IMR-90 (cell line): ENCODE data around the gene TP53I11. TPM values are rescaled to one million over a fixed set of nuclear protein-coding genes. Genes with fewer than 3 reads are reported as not detected.

Source experiments
- ATAC-seq: fragments of 200-7000 bp; cut with Tn5 transposase; 2 replicates; pipeline ENCODE4 v1.9.1; 2020; ENCODE audit warnings: low read depth, mild to moderate bottlenecking, moderate library complexity
- BruUV-seq: library from RNA; stranded (reverse); fragments of 400-500 nt; replicated peaks from 2 replicates; lab custom pipeline; 2021; lab: Mats Ljungman, UMichigan
- CTCF ChIA-PET: fragments of 300-600 bp; formaldehyde crosslinking; extraction: SDS; loops from one replicate; lab custom pipeline; 2021; ENCODE audit warnings: antibody characterized with exemption; lab: Yijun Ruan, JAX
- POLR2A ChIA-PET: fragments of 300-600 bp; sonication (Branson Sonifier 250); formaldehyde crosslinking; loops from one replicate; lab custom pipeline; 2022; ENCODE audit warnings: antibody characterized with exemption; ENCODE audit not compliant: unreplicated experiment; lab: Charles Lee
- DNase-seq: peaks from one replicate; pipeline ENCODE4 v3.0.0; 2013
- H2AFZ ChIP-seq: replicated peaks from 2 replicates; pipeline ENCODE3; 2013; ENCODE audit warnings: low read length, mild to moderate bottlenecking; ENCODE audit not compliant: poor library complexity
- H2AK5ac ChIP-seq: 2 replicates; pipeline ENCODE4 v1.6.1; 2013; ENCODE audit warnings: low read depth, low read length, inconsistent platforms
- H2AK9ac ChIP-seq: replicated peaks from 2 replicates; pipeline ENCODE3; 2013; ENCODE audit warnings: mild to moderate bottlenecking, low read depth, low read length, moderate library complexity; ENCODE audit not compliant: poor library complexity
- H2BK120ac ChIP-seq: 2 replicates; pipeline ENCODE4 v1.6.1; 2013; ENCODE audit warnings: low read depth, low read length, inconsistent platforms
- H2BK15ac ChIP-seq: 3 replicates; pipeline ENCODE4 v1.6.1; 2013; ENCODE audit warnings: low read depth, low read length, inconsistent platforms
- H2BK20ac ChIP-seq: 2 replicates; pipeline ENCODE4 v1.6.1; 2013; ENCODE audit warnings: low read depth, mild to moderate bottlenecking, inconsistent platforms, low read length, moderate library complexity
- H2BK5ac ChIP-seq: 2 replicates; pipeline ENCODE4 v1.6.1; 2013; ENCODE audit warnings: mild to moderate bottlenecking, low read depth, low read length, inconsistent platforms; ENCODE audit not compliant: poor library complexity, severe bottlenecking
- H3K14ac ChIP-seq: replicated peaks from 2 replicates; pipeline ENCODE4 v1.6.1; 2013; ENCODE audit warnings: low read depth, low read length, inconsistent platforms
- H3K18ac ChIP-seq: 2 replicates; pipeline ENCODE4 v1.6.1; 2013; ENCODE audit warnings: low read depth, low read length, control low read depth
- H3K23ac ChIP-seq: 2 replicates; pipeline ENCODE4 v1.6.1; 2013; ENCODE audit warnings: low read depth, low read length, inconsistent platforms
- H3K27ac ChIP-seq: 2 replicates; pipeline ENCODE4 v1.5.1; 2013; ENCODE audit warnings: mild to moderate bottlenecking, control low read depth, low read length; ENCODE audit not compliant: insufficient read depth
- H3K27me3 ChIP-seq: 2 replicates; pipeline ENCODE4 v1.6.1; 2013; ENCODE audit warnings: low read length; ENCODE audit not compliant: control insufficient read depth, insufficient read depth
- H3K36me3 ChIP-seq: 2 replicates; pipeline ENCODE4 v1.6.1; 2013; ENCODE audit warnings: low read length, mixed read lengths; ENCODE audit not compliant: control insufficient read depth, insufficient read depth
- H3K4ac ChIP-seq: 2 replicates; pipeline ENCODE4 v1.6.1; 2013; ENCODE audit warnings: low read depth, low read length, inconsistent platforms
- H3K4me1 ChIP-seq: 2 replicates; pipeline ENCODE4 v1.6.1; 2013; ENCODE audit warnings: low read length, mixed read lengths; ENCODE audit not compliant: control insufficient read depth, insufficient read depth
- H3K4me2 ChIP-seq: 2 replicates; pipeline ENCODE4 v1.6.1; 2013; ENCODE audit warnings: low read depth, mild to moderate bottlenecking, control low read depth, low read length, moderate library complexity
- H3K4me3 ChIP-seq: 2 replicates; pipeline ENCODE4 v1.5.1; 2013; ENCODE audit warnings: low read depth, mild to moderate bottlenecking, control low read depth, low read length, moderate library complexity; ENCODE audit not compliant: insufficient read depth
- H3K56ac ChIP-seq: 2 replicates; pipeline ENCODE4 v1.6.1; 2013; ENCODE audit warnings: low read length, inconsistent platforms; ENCODE audit not compliant: insufficient read depth; ENCODE audit errors: extremely low read depth
- H3K79me1 ChIP-seq, 2 experiments: 2 replicates each; pipeline ENCODE4 v1.6.1; 2013; ENCODE audit warnings: low read length in 2 of 2, inconsistent platforms in 1 of 2, low read depth in 1 of 2
- H3K9ac ChIP-seq: 2 replicates; pipeline ENCODE4 v1.6.1; 2013; ENCODE audit warnings: low read depth, low read length, control low read depth
- H3K9me1 ChIP-seq: 2 replicates; pipeline ENCODE4 v1.6.1; 2013; ENCODE audit warnings: low read length, inconsistent platforms; ENCODE audit not compliant: insufficient read depth
- H3K9me3 ChIP-seq: 2 replicates; pipeline ENCODE4 v1.6.1; 2013; ENCODE audit warnings: low read length; ENCODE audit not compliant: control insufficient read depth, insufficient read depth
- H4K20me1 ChIP-seq: 2 replicates; pipeline ENCODE4 v1.6.1; 2013; ENCODE audit warnings: low read length, inconsistent platforms; ENCODE audit not compliant: insufficient read depth
- H4K5ac ChIP-seq: 2 replicates; pipeline ENCODE4 v1.6.1; 2013; ENCODE audit warnings: mild to moderate bottlenecking, low read depth, low read length, control low read depth
- H4K8ac ChIP-seq, 2 experiments: 2 replicates each; pipeline ENCODE4 v1.6.1; 2013; ENCODE audit warnings: low read depth in 2 of 2, low read length in 2 of 2, control low read depth in 1 of 2, inconsistent platforms in 1 of 2
- H4K91ac ChIP-seq: 2 replicates; pipeline ENCODE4 v1.6.1; 2013; ENCODE audit warnings: low read depth, low read length, inconsistent platforms; ENCODE audit not compliant: insufficient read depth
- CEBPB ChIP-seq: IDR thresholded peaks from 2 replicates; pipeline ENCODE4 v1.6.1; 2012; ENCODE audit warnings: low read depth, low read length, improper control_type of control experiment
- CHD1 ChIP-seq: IDR thresholded peaks from 2 replicates; pipeline ENCODE4 v1.6.1; 2012; ENCODE audit warnings: low read depth, low read length, improper control_type of control experiment
- MAZ ChIP-seq: IDR thresholded peaks from 2 replicates; pipeline ENCODE4 v1.6.1; 2012; ENCODE audit warnings: low read depth, mild to moderate bottlenecking, low read length, improper control_type of control experiment, moderate library complexity, borderline replicate concordance
- RAD21 ChIP-seq: IDR thresholded peaks from 2 replicates; pipeline ENCODE4 v1.6.1; 2012; ENCODE audit warnings: low read length, improper control_type of control experiment
- RCOR1 ChIP-seq: IDR thresholded peaks from 2 replicates; pipeline ENCODE4 v1.6.1; 2012; ENCODE audit warnings: mild to moderate bottlenecking, low read length, improper control_type of control experiment; ENCODE audit not compliant: insufficient replicate concordance
- SMC3 ChIP-seq: fragments of 150-350 bp; IDR thresholded peaks from 2 replicates; pipeline ENCODE4 v1.6.1; 2016; ENCODE audit warnings: low read depth, mild to moderate bottlenecking, antibody characterized with exemption, low read length, moderate library complexity
- WGBS, 2 experiments: methylation state at CpG; one replicate each; pipeline versions ENCODE4 v1.1.5 to v1.1.7; 2013; ENCODE audit warnings: missing lambda C conversion rate in 2 of 2; ENCODE audit not compliant: insufficient read length in 1 of 2; ENCODE audit errors: extremely low coverage in 2 of 2; 5-methylcytosine and 5-hydroxymethylcytosine counted together
- dilution Hi-C: fragments of 300-500 bp; cut with HindIII; formaldehyde crosslinking; loops from one replicate; pipeline ENCODE4 v1.14.3; 2018; ENCODE audit warnings: low sequenced_read_pairs; ENCODE audit not compliant: unreplicated experiment
- in situ Hi-C: fragments of 300-500 bp; cut with MboI; formaldehyde crosslinking; loops from 3 replicates; pipeline ENCODE4 v1.14.3; 2019; ENCODE audit warnings: low sequenced_read_pairs, inconsistent platforms, mixed read lengths
- intact Hi-C: fragments of 100-400 bp; cut with micrococcal nuclease; formaldehyde crosslinking; loops from 2 replicates; pipeline ENCODE4 v1.10.0; 2022
- polyA plus RNA-seq, 3 experiments: library from polyadenylated mRNA; depleted of rRNA; stranded (reverse); fragments of >200 nt; gene quantifications; 2 replicates each; pipeline ENCODE4 v1.2.3, GENCODE V29; 2012; ENCODE audit warnings: low replicate concordance in 1 of 3
- total RNA-seq: library from RNA; depleted of rRNA; stranded (reverse); fragments of >200 nt; gene quantifications from 2 replicates; pipeline ENCODE4 v1.2.3, GENCODE V29; 2012
- TF ChIP-seq, protein P1 (sequence below): fragments of 150-350 bp; IDR thresholded peaks from 2 replicates; pipeline ENCODE4 v1.6.1; 2016; ENCODE audit warnings: low read depth, mild to moderate bottlenecking, low read length, moderate library complexity, borderline replicate concordance

TP53I11 gene
- total and polyA plus RNA-seq, 2 of the 4 experiments (the other 2 are of a cell fraction) = 3.9 to 22.0 TPM

DNA sequence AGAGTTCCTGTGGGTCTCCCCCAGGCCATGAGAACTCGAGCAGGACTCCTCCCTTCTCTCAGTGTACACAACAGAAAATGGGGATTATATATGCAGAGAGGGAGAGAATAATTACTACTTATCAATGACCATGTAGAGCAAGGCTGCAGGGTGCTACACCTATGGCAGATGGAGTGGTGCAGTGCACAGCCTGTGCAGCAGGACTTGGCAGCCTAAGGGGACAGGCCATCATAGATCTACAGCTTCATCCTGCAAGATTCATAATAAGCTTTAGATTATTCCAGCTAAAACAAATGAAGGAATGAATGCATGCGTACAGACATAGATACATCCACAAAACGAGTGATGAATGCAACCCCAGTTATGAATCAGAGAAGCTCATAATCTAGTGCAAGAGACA lies 8.4 kb upstream of the TP53I11 start:
- Histone ChIP-seq H3K4me2 (no peak overlapping the region), H2AK5ac (no peak overlapping the region), H3K4me1 (peaks cover 9% of the 10 kb centered on the region), H3K4ac (no peak overlapping the region), H3K9me1 (peaks cover 5% of the 10 kb centered on the region), H3K9ac (no peak overlapping the region), H2BK15ac (no peak overlapping the region), H2BK20ac (no peak overlapping the region), H3K4me3 (no peak overlapping the region), H3K14ac (no peak overlapping the region), H2BK120ac (no peak overlapping the region), H3K79me1 (no peaks in the 10 kb centered on the region), H4K20me1 (no peaks in the 10 kb centered on the region), H3K9me3 (no peaks in the 10 kb centered on the region), H3K36me3 (no peaks in the 10 kb centered on the region), H2BK5ac (no peak overlapping the region), H3K27me3 (peaks cover 23% of the 10 kb centered on the region; the same call in 1 of the 2 replicates), H3K23ac (no peak overlapping the region), H4K91ac (no peak overlapping the region), H4K5ac (no peak overlapping the region), H3K56ac (no peak overlapping the region), H2AK9ac (no peak overlapping the region), H4K8ac (no peak overlapping the region), H2AFZ (no peak overlapping the region), H3K18ac (no peak overlapping the region), H3K27ac (no peak overlapping the region)
- dilution Hi-C loops = no loop called here
- intact Hi-C loops = loop anchor here (5.0 kb wide), 1 partner anchor 128 kb away; no protein-coding TSS in a partner anchor
- WGBS, 2 experiments = 60% methylated on average over 1 of the region's 3 CpGs; no CpG with 5 or more reads in 1 of the 2 experiments
- ATAC-seq = no peak
- ChIA-PET POLR2A (interaction anchor here (0.5 kb wide), 1 partner anchor 1592 kb away, joined by 4 read pairs; no protein-coding TSS in a partner anchor), CTCF (no interaction called here)
- in situ Hi-C loops = no loop called here
- DNase-seq = no peak
- TF ChIP-seq RCOR1 (no peak), CEBPB (no peak), CHD1 (no peak), SMC3 (no peak), RAD21 (no peak), MAZ (no peak)
- TF ChIP-seq, protein P1, sequence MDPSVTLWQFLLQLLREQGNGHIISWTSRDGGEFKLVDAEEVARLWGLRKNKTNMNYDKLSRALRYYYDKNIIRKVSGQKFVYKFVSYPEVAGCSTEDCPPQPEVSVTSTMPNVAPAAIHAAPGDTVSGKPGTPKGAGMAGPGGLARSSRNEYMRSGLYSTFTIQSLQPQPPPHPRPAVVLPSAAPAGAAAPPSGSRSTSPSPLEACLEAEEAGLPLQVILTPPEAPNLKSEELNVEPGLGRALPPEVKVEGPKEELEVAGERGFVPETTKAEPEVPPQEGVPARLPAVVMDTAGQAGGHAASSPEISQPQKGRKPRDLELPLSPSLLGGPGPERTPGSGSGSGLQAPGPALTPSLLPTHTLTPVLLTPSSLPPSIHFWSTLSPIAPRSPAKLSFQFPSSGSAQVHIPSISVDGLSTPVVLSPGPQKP = no peak
- BruUV-seq = no TSS peak
